HEK293T (cell line): Measurements from ENCODE around the gene LYPD6B.

ENCODE experiments used
- BHLHE40 ChIP-seq: fragments of 450-650 bp; IDR thresholded peaks from 2 replicates; pipeline ENCODE4 v1.6.1; 2016; ENCODE audit warnings: mild to moderate bottlenecking, moderate library complexity, borderline replicate concordance
- NFRKB ChIP-seq: fragments of 450-650 bp; IDR thresholded peaks from 2 replicates; pipeline ENCODE4 v1.6.1; 2016; ENCODE audit warnings: mild to moderate bottlenecking, moderate library complexity
- TARDBP ChIP-seq: fragments of 450-650 bp; IDR thresholded peaks from 2 replicates; pipeline ENCODE4 v1.6.1; 2016

GRCh38 chr2:149090706-149091105 lies 52.2 kb downstream of the LYPD6B start:
- TF ChIP-seq BHLHE40 (no peak), NFRKB (no peak), TARDBP (no peak)
